Small intestine (tissue), 7 donors: ENCODE data around the gene GNAZ. TPM values are rescaled to one million over a fixed set of nuclear protein-coding genes. Genes with fewer than 3 reads are reported as not detected.

Source experiments
- DNase-seq, 2 donors: peaks; one replicate each; pipeline versions ENCODE4 v3.0.0 to v3.0.0-alpha.2; 2013
- FAIRE-seq: peaks from 2 replicates; lab custom pipeline; 2012; peaks lifted over from hg19 to GRCh38; lab: Jason Lieb, UNC
- H3K27ac ChIP-seq, 3 donors: one replicate each; pipeline ENCODE4 v1.5.1; 2013; ENCODE audit warnings: low read length in 2 of 3, mild to moderate bottlenecking in 2 of 3, control low read depth in 1 of 3, inconsistent platforms in 1 of 3, low read depth in 1 of 3, moderate library complexity in 1 of 3
- H3K27me3 ChIP-seq, 3 donors: one replicate each; pipeline ENCODE4 v1.6.1; 2013; ENCODE audit warnings: low read length in 3 of 3, inconsistent platforms in 1 of 3; ENCODE audit not compliant: control insufficient read depth in 3 of 3, insufficient read depth in 3 of 3
- H3K36me3 ChIP-seq, 3 donors: one replicate each; pipeline ENCODE4 v1.6.1; 2013; ENCODE audit warnings: low read length in 3 of 3, inconsistent platforms in 1 of 3, low read depth in 1 of 3, mild to moderate bottlenecking in 1 of 3, moderate library complexity in 1 of 3; ENCODE audit not compliant: control insufficient read depth in 3 of 3, insufficient read depth in 2 of 3
- H3K4me1 ChIP-seq, 3 donors: one replicate each; pipeline ENCODE4 v1.6.1; 2013; ENCODE audit warnings: low read length in 2 of 3, inconsistent platforms in 1 of 3, low read depth in 1 of 3, mild to moderate bottlenecking in 1 of 3, moderate library complexity in 1 of 3; ENCODE audit not compliant: control insufficient read depth in 3 of 3, insufficient read depth in 2 of 3
- H3K4me3 ChIP-seq, 3 donors: one replicate each; pipeline ENCODE4 v1.5.1; 2013; ENCODE audit warnings: low read length in 3 of 3, control low read depth in 1 of 3, inconsistent platforms in 1 of 3, low read depth in 1 of 3, mild to moderate bottlenecking in 1 of 3, moderate library complexity in 1 of 3
- H3K9me3 ChIP-seq, 2 donors: one replicate each; pipeline ENCODE4 v1.6.1; 2013; ENCODE audit warnings: low read depth in 1 of 2, low read length in 1 of 2; ENCODE audit not compliant: control insufficient read depth in 2 of 2, insufficient read depth in 1 of 2
- WGBS, 3 donors: extraction: QIAGEN DNeasy Blood & Tissue Kit; methylation state at CpG; one replicate each; pipeline ENCODE4 v1.1.7; 2013; 5-methylcytosine and 5-hydroxymethylcytosine counted together
- polyA plus RNA-seq, 4 donors: library from polyadenylated mRNA; stranded (reverse) in 3 of 4; unstranded in 1 of 4; fragments of 200-250 nt in 3 of 4; fragments of 120-200 nt in 1 of 4; gene quantifications; one replicate each; pipeline versions ENCODE4 v1.2.1 to v1.2.3, GENCODE V29; 2013
- donor health status: healthy with polysubstance abuse.
- donor health status: control.
- donor health status: control.
- donor health status: Bipolar disorder and iron deficiency.
- donor health status: healthy.

GNAZ gene
- polyA plus RNA-seq, 4 donors, result 0.55 to 3.6 (median 2.7) TPM

- no peak for DNase-seq
- Histone ChIP-seq H3K27me3 (no peaks in the 10 kb centered on the region), H3K4me1 (no peaks in the 10 kb centered on the region), H3K4me3 (no peak overlapping the region), H3K27ac (no peak overlapping the region), H3K36me3 (no peaks in the 10 kb centered on the region), H3K9me3 (no peaks in the 10 kb centered on the region)
- 84 to 88% (median 84%) methylated on average over 15 of the region's 15 CpGs for WGBS, 3 donors
- no peak for FAIRE-seq
These were observed 47.8 kb downstream of the GNAZ start for GRCh38 chr22:23117891-23118646.

DNA sequence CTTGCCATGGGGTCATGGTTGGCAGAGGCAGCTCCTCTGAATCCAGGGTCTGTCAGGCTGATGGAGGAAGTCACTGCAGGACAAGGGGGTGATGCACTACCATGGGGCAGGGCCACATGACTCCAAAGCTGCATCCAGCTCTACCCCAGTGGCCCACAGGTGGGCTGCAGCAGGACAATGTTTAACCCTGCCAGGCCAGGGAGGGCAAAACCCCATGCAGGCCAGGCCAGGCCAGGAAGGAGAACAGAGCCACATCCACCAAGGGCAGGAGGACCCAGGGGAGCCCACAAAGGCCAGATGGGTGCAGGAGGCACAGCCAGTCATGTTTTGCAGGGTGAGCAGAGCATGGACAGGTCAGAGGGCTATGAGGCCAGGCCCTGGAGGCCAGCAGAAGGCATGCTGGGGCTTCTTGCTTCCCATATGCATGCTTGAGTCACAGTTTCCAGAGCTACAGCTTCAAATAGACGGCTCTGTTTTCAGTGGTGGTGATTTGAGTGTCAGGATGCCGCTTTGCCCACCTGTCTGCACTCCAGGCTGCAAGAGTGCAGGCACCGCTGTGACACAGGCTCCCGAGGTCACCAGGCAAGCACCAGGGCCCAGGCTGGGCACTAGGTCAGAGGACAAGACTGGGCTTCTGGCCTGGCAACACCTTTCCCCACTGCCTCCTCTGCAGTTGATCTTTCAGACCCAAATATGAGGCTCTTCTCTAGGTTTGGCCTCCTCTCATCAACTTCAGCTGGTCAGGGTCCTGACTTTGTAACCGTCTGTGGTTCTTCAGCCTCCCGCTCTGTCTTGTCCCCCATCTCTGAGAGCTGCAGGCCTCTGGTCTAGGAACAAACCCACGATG, 48.6 kb downstream of the GNAZ start:
- DNase-seq, result no peak

DNA sequence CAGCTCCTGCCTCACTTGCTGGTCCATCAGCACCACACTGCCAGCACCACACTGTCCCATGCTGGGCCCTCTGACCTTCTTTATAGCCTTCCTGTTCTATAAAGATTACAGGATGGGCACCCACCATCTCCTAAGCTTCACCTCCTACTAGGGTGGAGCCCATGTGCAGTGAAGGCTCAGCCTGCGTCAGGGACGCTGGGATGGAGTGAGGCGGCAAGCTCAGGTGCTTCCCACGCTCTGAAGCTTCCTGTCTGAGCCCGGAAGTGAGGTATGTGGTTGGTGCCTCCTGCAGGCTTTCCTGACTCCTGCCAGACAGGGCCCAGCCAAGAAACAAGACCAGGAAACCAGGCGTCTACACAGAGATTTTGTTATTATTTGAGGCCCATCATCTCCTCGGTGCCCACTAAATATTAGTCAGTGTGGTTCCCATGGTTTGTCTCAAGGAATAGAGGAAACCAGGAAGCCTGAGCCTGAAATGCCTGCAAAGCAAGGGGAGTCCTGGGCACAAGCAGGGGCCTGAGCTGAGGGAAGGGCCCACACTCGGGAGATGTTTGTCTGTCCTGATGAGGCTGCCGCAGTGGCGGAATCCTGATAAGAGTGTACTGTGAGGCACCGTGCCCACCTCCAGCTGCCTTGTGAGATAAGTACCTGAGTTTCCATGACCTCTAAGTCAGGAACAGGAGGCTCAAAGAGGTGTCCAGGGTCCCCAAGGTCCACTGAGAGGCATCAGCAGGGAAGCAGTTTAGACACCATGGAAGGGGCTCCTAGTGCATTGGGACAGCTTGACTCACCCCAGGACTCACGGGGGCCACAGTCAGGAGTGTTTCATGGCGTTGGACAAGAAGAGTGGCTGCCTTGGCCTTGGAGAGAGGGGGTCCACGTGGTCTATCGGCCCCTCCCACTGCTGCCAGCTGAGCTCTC, 49.4 kb downstream of the GNAZ start:
- no peaks in the 10 kb centered on the region for H3K27me3 ChIP-seq
- FAIRE-seq (no peak), DNase-seq (peak in 1 of 2 donors; percentile 25)
- no peak overlapping the region for H3K4me3 ChIP-seq
- no peak overlapping the region for H3K27ac ChIP-seq
- H3K9me3 ChIP-seq, result no peaks in the 10 kb centered on the region
- H3K36me3 ChIP-seq, result no peaks in the 10 kb centered on the region
- whole genome bisulfite sequencing, 3 donors, result 59 to 71% (median 63%) methylated on average over 15 of the region's 15 CpGs
- H3K4me1 ChIP-seq, result no peaks in the 10 kb centered on the region

More for the DNA sequence above, 48.6 kb downstream of the GNAZ start:
- Histone ChIP-seq H3K27ac (no peak overlapping the region), H3K4me1 (no peaks in the 10 kb centered on the region), H3K4me3 (no peak overlapping the region), H3K9me3 (no peaks in the 10 kb centered on the region), H3K36me3 (no peaks in the 10 kb centered on the region), H3K27me3 (no peaks in the 10 kb centered on the region)
- WGBS, 3 donors, result 90 to 94% (median 93%) methylated on average over 7 of the region's 7 CpGs
- no peak for FAIRE-seq

DNA sequence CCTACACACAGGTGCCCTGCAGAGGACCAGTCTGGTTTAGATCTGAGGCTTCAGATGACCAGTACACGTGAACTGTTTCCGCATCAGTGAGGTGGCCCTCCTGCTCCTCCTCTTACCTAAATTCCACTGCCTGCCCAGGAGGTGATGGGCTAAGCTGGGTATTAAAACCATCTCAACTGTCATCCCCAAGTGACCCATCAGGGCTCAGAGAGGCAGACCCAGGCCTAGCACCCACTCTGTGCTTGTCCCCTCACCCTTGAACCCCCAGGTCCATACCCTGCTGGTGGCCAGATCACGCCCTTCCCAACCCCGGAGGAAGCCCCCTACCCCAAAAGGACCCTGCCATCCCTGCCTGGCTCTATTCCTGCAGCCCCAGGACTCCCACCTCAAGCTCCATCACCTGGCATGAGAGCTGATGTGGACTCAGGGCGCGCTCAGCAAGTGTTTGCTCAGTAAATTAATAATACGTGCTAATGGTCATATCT, 50.1 kb downstream of the GNAZ start:
- Histone ChIP-seq H3K9me3 (no peaks in the 10 kb centered on the region), H3K4me3 (no peak overlapping the region), H3K27me3 (no peaks in the 10 kb centered on the region), H3K27ac (no peak overlapping the region), H3K36me3 (no peaks in the 10 kb centered on the region), H3K4me1 (no peaks in the 10 kb centered on the region)
- no peak for DNase-seq
- FAIRE-seq, result no peak
- WGBS, 3 donors, result 90 to 95% (median 92%) methylated on average over 7 of the region's 7 CpGs

- 91 to 95% (median 94%) methylated on average over 4 of the region's 4 CpGs for WGBS, 3 donors
These were observed 50.7 kb downstream of the GNAZ start for GRCh38 chr22:23121000-23121421.

GRCh38 chr22:23121424-23121823, 51.1 kb downstream of the GNAZ start:
- Histone ChIP-seq H3K36me3 (no peaks in the 10 kb centered on the region), H3K27me3 (no peaks in the 10 kb centered on the region), H3K4me3 (no peak overlapping the region), H3K4me1 (no peaks in the 10 kb centered on the region), H3K27ac (no peak overlapping the region), H3K9me3 (no peaks in the 10 kb centered on the region)
- FAIRE-seq, result no peak
- no peak for DNase-seq
- WGBS, 3 donors, result 63 to 83% (median 77%) methylated on average over 6 to 9 of the region's 9 CpGs

More at GRCh38 chr22:23121000-23121421, 50.7 kb downstream of the GNAZ start:
- Histone ChIP-seq H3K27me3 (no peaks in the 10 kb centered on the region), H3K27ac (no peak overlapping the region), H3K4me3 (no peak overlapping the region), H3K4me1 (no peaks in the 10 kb centered on the region), H3K36me3 (no peaks in the 10 kb centered on the region), H3K9me3 (no peaks in the 10 kb centered on the region)
- DNase-seq, result no peak
- no peak for FAIRE-seq

- FAIRE-seq, result no peak
These were observed 52.1 kb downstream of the GNAZ start for GRCh38 chr22:23122216-23122957.

More at GRCh38 chr22:23122216-23122957, 52.1 kb downstream of the GNAZ start:
- H3K27ac ChIP-seq, result no peak overlapping the region
- DNase-seq, result no peak
- H3K27me3 ChIP-seq, result no peaks in the 10 kb centered on the region
- WGBS, 3 donors, result 74 to 80% (median 79%) methylated on average over 13 of the region's 13 CpGs
- no peaks in the 10 kb centered on the region for H3K36me3 ChIP-seq
- H3K4me1 ChIP-seq, result no peaks in the 10 kb centered on the region
- no peaks in the 10 kb centered on the region for H3K9me3 ChIP-seq
- H3K4me3 ChIP-seq, result no peak overlapping the region
